Testis (tissue), 2 donors: Measurements from ENCODE around the gene CRY1.

ENCODE experiments used
- POLR2A ChIP-seq: fragments of 450-650 bp; IDR thresholded peaks from one replicate; pipeline ENCODE4 v1.6.1; 2017; ENCODE audit warnings: antibody characterized with exemption, mild to moderate bottlenecking, moderate library complexity
- TF ChIP-seq, protein P1 (sequence below), 3 experiments: fragments of 450-650 bp in 2 of 3; fragments of 200-600 bp in 1 of 3; sonication (generic) in 1 of 3; IDR thresholded peaks; one replicate each; pipeline ENCODE4 v1.5.1; 2016 to 2019; ENCODE audit warnings: antibody characterized with exemption in 3 of 3, mild to moderate bottlenecking in 2 of 3, moderate library complexity in 1 of 3

DNA sequence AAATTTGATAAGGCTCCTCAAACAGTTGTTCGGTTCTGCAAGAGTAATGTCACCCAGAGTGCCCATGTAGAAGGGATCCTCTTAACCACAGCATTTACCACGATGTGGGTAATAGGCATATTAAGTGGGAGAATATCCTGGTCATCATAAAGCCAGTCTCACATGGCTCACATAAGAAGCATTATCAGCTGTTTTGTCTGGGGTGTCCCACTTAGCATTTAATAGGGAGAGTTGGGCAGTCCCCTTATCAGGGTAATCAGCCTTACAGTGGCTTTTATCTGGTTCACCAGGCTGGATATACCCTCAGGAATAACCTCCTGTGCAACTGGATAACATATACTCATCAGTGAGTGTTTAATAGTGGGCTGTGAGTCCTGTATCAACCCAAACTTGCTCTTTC, 150.6 kb downstream of the CRY1 start:
- TF ChIP-seq, protein P1, sequence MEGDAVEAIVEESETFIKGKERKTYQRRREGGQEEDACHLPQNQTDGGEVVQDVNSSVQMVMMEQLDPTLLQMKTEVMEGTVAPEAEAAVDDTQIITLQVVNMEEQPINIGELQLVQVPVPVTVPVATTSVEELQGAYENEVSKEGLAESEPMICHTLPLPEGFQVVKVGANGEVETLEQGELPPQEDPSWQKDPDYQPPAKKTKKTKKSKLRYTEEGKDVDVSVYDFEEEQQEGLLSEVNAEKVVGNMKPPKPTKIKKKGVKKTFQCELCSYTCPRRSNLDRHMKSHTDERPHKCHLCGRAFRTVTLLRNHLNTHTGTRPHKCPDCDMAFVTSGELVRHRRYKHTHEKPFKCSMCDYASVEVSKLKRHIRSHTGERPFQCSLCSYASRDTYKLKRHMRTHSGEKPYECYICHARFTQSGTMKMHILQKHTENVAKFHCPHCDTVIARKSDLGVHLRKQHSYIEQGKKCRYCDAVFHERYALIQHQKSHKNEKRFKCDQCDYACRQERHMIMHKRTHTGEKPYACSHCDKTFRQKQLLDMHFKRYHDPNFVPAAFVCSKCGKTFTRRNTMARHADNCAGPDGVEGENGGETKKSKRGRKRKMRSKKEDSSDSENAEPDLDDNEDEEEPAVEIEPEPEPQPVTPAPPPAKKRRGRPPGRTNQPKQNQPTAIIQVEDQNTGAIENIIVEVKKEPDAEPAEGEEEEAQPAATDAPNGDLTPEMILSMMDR (IDR thresholded peaks at IDR 0.05), result no peak
- no peak for TF ChIP-seq POLR2A
